Measurements from ENCODE around the gene P2RX5. TPM values are rescaled to one million over a fixed set of nuclear protein-coding genes. Genes with fewer than 3 reads are reported as not detected.
A peak's percentile ranks its signal among the peaks of the same experiment; 100 is the strongest.
"Not testable (repeated sequence)": the region's sequence is repeated elsewhere in the genome, so short reads cannot be mapped to it uniquely, and the experiment has no call there.

Gene P2RX5
- total RNA-seq, 2 donors from 2014 or later, result 6.3 TPM; not detected in 1

DNA sequence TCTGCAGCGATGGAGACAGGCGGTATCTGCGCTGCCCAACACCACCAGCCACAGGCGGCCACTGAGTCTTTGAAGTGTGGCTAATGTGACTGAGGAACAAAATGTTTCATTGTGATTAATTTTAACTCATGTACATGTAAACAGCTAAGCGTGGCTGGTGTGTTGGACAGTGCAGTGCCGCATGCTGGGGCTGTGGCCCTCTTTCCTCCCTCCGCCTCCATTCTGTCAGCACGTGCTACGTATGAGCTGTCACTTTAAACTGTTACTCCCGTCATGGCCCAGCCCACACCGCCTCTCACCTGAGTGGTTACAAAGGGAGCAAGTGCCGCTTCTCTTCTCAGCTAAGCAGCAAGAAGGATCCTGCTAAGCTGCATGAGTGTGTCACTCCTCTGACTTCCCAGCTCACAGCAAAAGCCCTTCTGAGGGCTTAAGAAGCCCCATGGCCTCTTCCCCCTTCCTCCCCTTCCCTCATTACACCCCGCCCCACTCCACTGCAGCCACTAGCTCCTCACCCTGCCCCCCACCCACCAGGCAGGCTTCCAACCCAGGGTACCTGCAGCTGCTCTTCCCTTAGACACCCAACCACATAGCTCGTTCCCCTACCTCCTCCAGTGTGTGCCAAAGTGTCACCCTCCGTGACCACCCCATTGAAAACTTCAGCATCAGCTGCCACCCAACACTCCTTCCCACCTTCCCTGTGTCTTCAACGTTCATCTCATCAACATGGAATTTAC is 42.8 kb upstream of the P2RX5 start:
- intact Hi-C loops (cut with DNase I), result loop anchor here (5.0 kb wide), 2 partner anchors 109 to 269 kb away; partner anchors contain the start of gene NCBP3
- DNase-seq (ENCODE audit: low spot score), result peak; percentile 58

DNA sequence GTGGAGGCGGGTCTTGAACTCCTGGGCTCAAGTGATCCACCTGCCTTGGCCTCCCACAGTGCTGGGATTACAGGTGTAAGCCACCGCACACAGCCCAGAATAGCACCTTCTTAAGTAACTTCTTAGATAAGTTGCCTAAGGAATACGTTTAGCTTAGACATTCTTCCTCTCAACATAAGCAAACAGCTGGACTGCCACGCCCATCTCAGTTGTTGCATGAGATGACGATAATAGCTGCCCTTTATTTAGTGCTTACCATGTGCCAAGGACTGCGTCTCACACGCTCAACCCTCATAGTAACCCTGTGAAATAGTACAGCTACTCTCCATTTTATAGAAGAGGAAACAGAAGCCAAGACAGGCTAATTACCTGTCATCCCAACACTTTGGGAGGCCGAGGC is 39.6 kb upstream of the P2RX5 start:
- H3K36me3 ChIP-seq, result no peaks in the 10 kb centered on the region
- intact Hi-C loops (cut with DNase I), result loop anchor here (5.0 kb wide), 2 partner anchors 112 to 272 kb away; partner anchors contain the start of gene NCBP3
- 74% methylated on average over 8 of the region's 8 CpGs for WGBS
- no peak overlapping the region for H3K4me3 ChIP-seq
- TF ChIP-seq POLR2AphosphoS5 (IDR thresholded peaks at IDR 0.05), result no peak
- TF ChIP-seq, protein P1, sequence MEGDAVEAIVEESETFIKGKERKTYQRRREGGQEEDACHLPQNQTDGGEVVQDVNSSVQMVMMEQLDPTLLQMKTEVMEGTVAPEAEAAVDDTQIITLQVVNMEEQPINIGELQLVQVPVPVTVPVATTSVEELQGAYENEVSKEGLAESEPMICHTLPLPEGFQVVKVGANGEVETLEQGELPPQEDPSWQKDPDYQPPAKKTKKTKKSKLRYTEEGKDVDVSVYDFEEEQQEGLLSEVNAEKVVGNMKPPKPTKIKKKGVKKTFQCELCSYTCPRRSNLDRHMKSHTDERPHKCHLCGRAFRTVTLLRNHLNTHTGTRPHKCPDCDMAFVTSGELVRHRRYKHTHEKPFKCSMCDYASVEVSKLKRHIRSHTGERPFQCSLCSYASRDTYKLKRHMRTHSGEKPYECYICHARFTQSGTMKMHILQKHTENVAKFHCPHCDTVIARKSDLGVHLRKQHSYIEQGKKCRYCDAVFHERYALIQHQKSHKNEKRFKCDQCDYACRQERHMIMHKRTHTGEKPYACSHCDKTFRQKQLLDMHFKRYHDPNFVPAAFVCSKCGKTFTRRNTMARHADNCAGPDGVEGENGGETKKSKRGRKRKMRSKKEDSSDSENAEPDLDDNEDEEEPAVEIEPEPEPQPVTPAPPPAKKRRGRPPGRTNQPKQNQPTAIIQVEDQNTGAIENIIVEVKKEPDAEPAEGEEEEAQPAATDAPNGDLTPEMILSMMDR (IDR thresholded peaks at IDR 0.05), result no peak
- no peak for TF ChIP-seq POLR2A (IDR thresholded peaks at IDR 0.05)
- no peak overlapping the region for H3K27ac ChIP-seq
- no peaks in the 10 kb centered on the region for H3K4me1 ChIP-seq (replicated peaks)
- no peaks in the 10 kb centered on the region for H3K9me3 ChIP-seq
- H3K27me3 ChIP-seq (replicated peaks; ENCODE audit: insufficient read depth), result no peaks in the 10 kb centered on the region
- no peak for DNase-seq (ENCODE audit: low spot score)

More for the DNA sequence above, 42.8 kb upstream of the P2RX5 start:
- Histone ChIP-seq H3K4me3 (peak overlapping the region; percentile 2 to 11), H3K36me3 (no peaks in the 10 kb centered on the region), H3K9me3 (no peaks in the 10 kb centered on the region), H3K4me1 (replicated peaks) (no peaks in the 10 kb centered on the region), H3K27ac (peak overlapping the region; percentile 44 to 59), H3K27me3 (replicated peaks; ENCODE audit: insufficient read depth) (no peaks in the 10 kb centered on the region)
- WGBS, result 21% methylated on average over 16 of the region's 16 CpGs
- TF ChIP-seq POLR2AphosphoS5 (IDR thresholded peaks at IDR 0.05), result peak; percentile 54
- no peak for TF ChIP-seq POLR2A (IDR thresholded peaks at IDR 0.05)

DNA sequence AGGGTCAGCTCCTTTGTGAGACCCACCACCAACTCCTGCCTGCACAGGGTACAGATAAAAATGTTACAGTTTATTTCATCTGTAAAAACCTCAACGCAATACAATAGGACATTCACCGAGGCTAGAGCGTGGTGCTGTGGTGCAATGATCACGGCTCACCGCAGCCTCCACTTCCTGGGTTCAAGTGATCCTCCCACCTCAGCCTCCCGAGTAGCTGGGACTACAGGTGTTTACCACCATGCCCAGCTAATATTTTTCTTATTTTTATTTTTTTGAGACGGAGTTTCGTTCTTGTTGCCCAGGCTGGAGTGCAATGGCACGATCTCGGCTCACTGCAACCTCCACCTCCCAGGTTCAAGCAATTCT is 38.9 kb upstream of the P2RX5 start:
- not testable (repeated sequence) for H3K4me3 ChIP-seq; H3K9me3 ChIP-seq; H3K4me1 ChIP-seq (replicated peaks); DNase-seq (ENCODE audit: low spot score); H3K27ac ChIP-seq; H3K27me3 ChIP-seq (replicated peaks; ENCODE audit: insufficient read depth); H3K36me3 ChIP-seq
- intact Hi-C loops (cut with DNase I), result loop anchor here (5.0 kb wide), 2 partner anchors 112 to 272 kb away; partner anchors contain the start of gene NCBP3
- WGBS, result 96% methylated on average over 10 of the region's 10 CpGs

- whole genome bisulfite sequencing, result 37% methylated on average over 9 of the region's 9 CpGs
- DNase-seq (ENCODE audit: low spot score), result no peak
- no peak for TF ChIP-seq POLR2A (IDR thresholded peaks at IDR 0.05)
- TF ChIP-seq, protein P1 (IDR thresholded peaks at IDR 0.05), result no peak
- no peak for TF ChIP-seq POLR2AphosphoS5 (IDR thresholded peaks at IDR 0.05)
- intact Hi-C loops (cut with DNase I), result no loop called here
- H3K4me1 ChIP-seq (replicated peaks), result no peaks in the 10 kb centered on the region
- no peaks in the 10 kb centered on the region for H3K9me3 ChIP-seq
- no peak overlapping the region for H3K27ac ChIP-seq
- H3K27me3 ChIP-seq (replicated peaks; ENCODE audit: insufficient read depth), result no peaks in the 10 kb centered on the region
- H3K36me3 ChIP-seq, result no peaks in the 10 kb centered on the region
- no peak overlapping the region for H3K4me3 ChIP-seq
Measured at GRCh38 chr17:3732210-3732621, 36.3 kb upstream of the P2RX5 start.

DNA sequence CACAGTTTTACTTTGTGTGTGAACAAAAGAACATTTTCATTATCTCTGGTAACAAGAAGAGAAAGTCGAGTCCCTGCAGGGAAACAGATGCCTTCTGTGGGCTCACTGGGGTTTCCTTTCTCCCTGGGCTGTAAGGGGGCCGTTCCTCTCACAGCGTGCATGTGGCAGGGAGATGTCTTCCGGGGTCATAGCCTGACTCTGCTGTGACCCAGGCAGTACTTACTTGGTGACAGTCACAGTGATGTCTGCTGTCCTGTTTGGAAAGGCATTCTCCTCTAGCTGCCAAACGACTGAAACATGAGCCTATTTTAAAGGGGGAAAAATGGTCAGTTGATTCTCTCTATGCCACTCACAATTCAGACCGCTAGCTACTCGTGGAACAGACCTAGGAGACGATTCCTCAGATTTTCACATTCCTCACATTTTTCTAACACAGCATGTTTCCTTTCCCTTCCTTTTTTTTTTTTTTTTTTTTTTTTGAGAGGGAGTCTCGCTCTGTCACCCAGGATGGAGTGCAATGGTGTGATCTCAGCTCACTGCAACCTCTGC is 35.0 kb upstream of the P2RX5 start:
- Histone ChIP-seq H3K27ac (no peak overlapping the region), H3K4me1 (replicated peaks) (no peaks in the 10 kb centered on the region), H3K4me3 (no peak overlapping the region), H3K27me3 (replicated peaks; ENCODE audit: insufficient read depth) (no peaks in the 10 kb centered on the region), H3K36me3 (no peaks in the 10 kb centered on the region), H3K9me3 (no peaks in the 10 kb centered on the region)
- TF ChIP-seq POLR2AphosphoS5 (IDR thresholded peaks at IDR 0.05) (no peak), POLR2A (IDR thresholded peaks at IDR 0.05) (no peak)
- TF ChIP-seq, protein P1 (IDR thresholded peaks at IDR 0.05), result no peak
- intact Hi-C loops (cut with DNase I), result no loop called here
- WGBS, result 42% methylated on average over 9 of the region's 9 CpGs
- DNase-seq (ENCODE audit: low spot score), result no peak

Measured in prostate gland (tissue), 2 donors.